Measurements from ENCODE around the gene DCAF8.
A peak's percentile ranks its signal among the peaks of the same experiment; 100 is the strongest.

The DCAF8 gene

DNA sequence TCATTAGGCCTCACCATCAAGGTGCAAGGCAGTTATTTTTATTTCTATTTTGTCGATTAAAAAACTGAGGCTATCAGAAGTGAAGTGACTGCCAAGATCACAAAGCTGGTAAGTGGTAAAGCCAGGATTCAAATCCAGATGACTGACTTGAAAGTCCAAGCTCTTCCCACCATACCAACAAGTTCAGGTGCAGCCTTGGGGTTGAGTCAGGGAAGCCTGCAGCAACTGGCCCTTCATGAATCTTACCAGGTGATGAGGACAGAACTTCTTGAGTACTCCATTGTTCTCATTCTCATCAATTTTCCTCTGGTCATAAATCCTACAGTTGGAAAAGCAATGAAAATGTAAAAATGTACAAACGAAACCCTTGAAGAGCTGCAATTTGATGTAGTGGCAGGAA, 37.0 kb downstream of the DCAF8 start:
- no peak for ATAC-seq

DNA sequence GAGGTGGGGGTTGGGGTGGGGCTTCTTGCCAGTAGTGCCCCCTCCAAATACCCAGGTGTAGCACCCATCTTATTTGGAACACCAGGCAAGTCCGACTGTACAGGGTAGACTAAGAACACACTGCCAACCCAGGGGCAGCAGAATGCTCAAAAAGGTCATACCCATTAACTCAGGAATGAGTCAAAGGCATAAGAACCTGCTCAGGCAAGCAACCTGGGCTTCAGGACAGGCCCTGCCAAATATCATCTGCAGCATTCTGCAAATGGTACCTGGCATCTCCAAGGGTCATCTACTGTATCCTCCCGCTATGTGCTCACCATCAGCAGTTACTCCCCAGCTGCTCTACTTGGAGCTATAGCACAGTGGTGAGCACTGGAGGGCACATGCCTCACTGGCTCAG, 37.7 kb downstream of the DCAF8 start:
- no peak for ATAC-seq

DNA sequence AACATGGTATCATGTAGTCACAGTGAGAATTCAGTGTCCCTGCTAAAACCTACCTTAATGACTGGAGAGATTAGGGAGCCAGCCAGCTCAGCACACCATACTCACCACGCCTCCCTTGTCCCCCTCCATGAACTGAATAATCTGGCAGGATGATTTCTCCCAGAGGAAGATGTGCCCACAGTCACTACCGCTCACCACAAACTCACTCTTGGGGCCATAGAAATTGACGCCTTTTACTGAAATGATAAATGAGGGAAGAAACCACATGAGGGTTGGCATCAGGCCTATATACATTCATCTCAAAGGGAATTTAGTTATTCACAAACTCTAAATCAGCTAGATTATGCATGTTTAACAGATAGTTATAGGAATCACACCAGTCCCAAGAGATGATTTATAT, 39.8 kb downstream of the DCAF8 start:
- no peak for ATAC-seq

DNA sequence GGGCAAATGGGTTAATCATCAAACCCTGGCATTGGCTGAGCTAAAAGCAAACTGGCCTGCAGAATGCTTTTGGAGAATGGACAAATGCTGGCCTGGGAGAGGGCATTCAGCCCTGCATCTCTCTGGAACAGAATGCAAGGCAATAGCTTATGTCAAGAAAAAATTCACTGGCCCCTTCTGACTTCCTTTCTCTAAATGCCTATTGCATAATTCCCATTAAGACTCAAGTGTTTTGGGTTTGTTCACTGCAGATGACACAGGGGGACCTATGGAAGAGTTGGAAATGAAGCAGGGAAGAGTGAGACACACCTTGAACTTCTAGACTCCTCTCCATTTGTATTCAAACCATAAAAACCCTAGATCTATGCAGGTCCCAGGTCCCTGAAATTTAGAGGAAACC, 41.3 kb downstream of the DCAF8 start:
- no peak for ATAC-seq

DNA sequence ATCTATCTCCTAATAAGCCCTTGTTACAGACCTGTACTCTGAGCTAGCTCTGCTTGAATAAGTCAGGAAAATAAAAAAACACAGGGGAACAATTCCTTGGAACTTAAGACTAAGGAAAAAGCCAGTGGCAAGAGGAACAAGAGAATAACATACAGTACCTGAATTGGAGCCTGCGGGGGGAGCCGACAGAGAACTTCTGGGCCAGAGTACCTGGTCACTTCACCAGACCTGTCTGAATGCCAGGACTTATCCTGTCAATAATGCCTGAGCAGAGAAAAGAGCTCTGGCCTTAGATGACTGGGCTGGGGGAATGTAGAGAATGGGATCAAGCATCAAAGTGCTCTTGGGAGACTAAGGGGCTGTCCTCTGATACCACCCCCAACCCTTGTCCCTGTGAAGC, 42.0 kb downstream of the DCAF8 start:
- no peak for ATAC-seq

DNA sequence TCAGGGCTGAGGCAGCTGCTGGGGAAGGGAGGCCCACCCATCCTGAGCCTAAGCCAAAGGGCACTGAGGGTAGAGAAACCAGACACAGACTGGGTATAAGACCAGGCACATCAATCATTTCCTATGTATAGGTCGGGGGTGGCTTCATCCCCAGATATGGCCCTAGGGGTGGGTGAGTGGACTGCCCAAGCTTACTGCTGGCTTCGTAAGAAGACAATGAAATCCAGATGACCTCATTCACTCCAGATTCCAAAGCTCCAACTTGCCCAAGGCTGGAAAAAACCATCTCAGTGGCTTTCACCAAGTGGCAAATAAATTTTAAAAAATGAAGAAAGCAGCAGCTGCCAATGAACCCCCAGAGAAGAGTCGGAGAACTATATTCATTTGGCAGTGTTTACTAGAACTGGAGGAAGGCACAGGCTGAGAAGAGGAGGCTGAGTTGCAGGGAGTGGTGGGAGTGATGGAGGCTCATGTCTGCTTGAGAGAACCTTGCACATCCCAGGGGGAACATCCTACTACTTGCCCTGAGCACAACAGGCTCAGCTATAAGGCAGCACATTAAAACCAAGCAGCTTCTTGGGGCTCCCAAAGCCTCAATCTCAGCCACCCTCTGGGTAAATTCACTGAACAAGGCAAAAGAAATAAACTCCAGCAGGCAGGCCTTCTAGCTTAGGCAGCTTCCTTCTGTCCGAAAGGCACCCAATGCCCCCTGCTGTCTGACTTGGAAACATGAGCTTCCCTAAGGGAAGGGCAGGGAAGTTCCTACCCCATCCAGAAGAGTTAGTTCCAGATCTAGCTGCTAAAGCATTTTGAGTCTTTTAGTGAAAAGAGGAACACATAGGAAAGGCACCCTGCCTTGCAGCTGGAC, 43.1 kb downstream of the DCAF8 start:
- ATAC-seq: no peak

DNA sequence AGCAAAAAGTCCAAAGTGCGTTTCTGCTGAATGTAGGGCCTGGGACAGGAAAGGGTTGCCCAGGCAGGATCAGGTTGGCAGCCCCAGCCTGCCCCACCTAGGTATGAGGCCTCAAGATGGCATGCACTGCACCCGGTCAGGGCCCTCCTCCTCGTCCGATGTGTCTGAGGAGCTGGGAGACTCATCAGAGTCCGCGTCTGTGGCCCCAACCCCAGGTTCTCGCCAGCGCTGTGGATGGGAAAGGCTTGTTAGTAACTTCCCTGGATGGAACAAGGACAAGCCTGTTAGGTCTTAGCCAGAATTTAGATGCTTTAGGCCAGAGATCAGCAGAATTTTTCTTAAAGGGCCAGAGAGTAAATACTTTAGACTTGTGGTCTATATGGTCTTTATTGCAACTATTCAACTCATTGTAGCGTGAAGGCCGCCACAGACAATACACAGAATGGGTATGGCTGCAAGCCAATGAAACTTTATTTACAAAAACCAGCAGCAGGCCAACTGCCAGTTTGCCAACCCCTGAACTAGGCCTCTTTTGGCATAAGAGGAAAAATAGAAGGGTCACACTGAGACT, 44.8 kb downstream of the DCAF8 start:
- no peak for ATAC-seq

DNA sequence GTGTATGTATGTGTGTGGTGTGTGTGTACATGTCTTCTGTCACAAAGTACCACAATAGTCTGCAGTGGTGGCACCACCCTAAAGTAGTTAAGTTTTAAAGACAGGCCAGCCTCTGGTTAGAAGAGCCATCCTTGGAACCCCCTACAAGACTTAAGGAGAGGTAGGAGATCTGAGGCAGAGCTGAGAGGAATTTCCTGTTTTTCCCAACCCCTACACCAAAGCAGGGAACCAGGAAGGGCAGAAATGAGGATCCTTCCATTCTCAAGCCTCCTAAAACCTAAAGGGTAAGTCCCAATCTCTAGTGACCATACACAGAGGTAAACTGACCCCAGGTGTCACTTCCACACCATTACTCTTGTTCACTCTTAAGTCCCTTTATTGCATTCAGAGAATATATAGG, 46.0 kb downstream of the DCAF8 start:
- no peak for ATAC-seq

DNA sequence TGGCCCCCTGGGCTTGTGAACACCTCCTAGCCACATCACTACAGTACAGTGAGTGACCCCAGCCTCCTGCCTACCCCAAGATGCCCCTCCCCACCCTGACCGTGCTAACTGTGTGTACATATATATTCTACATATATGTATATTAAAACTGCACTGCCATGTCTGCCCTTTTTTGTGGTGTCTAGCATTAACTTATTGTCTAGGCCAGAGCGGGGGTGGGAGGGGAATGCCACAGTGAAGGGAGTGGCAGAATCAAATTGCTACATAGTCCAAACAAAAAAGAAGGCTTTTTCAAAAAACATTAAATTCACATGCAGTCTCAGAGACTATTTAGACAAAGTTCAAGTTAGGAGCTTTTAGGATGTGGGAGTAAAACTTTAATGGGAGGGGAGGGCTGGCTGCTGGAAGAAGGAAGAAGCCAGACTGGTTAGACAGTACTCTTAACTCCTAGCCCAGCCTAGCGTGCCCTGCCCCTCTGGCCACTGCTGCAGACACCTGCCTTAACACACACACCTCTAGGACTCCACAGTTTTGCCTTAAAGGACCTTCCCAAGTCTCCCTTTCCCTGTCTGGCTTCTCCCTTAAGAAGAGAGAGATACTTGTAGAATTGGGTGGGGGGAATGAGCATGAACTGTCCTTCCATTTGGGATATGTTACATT, 47.7 kb downstream of the DCAF8 start:
- ATAC-seq: no peak

DNA sequence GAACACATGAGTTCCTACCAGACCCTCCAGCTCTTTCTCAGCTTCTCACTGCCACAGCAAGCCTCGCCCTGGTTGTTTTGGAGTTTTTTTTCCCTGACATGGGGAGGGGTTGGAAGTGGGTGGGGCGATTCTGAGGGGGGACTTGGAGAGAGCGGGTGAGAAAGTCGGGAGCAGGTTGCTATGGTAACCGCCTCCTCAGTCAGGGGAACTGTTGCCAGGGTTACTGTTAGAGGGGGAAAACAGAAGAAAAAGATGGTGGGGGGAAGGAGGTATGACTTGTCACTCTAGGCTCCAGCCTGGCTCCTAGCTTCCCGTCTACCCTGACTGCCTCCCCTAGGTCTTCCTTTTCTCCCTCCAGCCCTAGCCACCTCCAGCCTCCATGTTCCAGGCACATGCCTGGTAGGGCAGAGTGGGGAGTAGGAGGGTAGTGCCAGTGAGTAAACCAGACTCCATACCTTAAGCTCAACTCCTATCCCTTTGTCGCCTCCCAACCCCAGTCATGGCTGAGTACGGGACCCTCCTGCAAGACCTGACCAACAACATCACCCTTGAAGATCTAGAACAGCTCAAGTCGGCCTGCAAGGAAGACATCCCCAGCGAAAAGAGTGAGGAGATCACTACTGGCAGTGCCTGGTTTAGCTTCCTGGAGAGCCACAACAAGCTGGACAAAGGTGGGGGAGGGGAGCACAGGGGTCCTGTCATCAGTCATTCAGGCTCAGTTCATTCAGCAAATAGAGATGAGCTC, 51.1 kb downstream of the DCAF8 start:
- ATAC-seq: no peak

DNA sequence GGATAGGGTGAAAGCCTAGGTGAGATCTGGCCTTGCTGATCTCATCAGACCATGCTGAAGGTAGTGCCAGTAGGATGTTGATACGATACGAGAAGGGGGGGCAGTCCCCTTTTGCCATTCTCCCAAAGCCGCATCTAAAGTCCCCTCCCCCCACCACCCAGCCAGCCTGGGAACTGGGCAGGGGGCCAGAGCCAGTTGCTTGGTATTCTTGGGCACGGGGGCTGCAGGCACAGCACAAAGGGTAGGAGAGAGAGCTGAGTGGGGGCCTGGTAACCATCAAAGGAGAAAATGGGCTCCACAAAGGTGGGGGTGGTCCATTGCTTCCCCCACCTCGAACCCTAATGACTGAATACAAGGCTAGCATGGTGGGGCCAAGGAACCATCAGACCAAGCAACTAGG, 51.8 kb downstream of the DCAF8 start:
- ATAC-seq: no peak

DNA sequence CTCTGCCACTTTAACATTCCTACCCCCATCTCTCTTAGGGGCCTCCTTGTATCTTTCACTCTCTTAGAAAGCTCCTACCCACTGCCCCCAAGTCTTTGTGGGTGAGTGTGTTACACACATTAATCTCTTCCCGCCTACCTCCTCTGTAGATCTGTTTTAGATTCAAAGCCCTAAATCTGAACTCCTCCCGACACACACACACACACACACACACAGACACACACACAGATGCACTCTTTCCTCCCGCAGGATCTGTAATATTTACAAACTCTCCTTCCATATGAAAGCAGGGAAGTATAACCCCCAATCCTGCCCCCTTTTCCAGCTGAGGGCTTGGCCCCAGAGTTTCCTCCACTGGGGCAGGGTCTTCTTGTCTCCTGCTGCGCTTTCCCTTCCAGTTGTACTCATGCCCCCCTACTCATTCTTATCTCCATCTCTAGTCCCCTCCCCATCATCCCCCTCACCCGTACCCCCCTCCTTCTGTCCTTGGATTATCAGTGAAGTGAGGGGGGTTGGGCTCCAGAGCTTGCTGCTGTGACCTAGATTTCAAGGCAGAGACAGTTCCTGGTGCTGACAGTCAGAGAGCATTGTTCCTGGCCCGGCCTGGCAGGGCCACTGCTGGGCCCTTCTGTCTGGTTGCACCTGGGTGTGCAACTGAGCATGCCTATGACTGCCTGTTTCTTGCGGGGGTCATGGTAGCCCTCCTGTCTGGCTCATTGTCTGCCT, 52.9 kb downstream of the DCAF8 start:
- ATAC-seq: no peak

DNA sequence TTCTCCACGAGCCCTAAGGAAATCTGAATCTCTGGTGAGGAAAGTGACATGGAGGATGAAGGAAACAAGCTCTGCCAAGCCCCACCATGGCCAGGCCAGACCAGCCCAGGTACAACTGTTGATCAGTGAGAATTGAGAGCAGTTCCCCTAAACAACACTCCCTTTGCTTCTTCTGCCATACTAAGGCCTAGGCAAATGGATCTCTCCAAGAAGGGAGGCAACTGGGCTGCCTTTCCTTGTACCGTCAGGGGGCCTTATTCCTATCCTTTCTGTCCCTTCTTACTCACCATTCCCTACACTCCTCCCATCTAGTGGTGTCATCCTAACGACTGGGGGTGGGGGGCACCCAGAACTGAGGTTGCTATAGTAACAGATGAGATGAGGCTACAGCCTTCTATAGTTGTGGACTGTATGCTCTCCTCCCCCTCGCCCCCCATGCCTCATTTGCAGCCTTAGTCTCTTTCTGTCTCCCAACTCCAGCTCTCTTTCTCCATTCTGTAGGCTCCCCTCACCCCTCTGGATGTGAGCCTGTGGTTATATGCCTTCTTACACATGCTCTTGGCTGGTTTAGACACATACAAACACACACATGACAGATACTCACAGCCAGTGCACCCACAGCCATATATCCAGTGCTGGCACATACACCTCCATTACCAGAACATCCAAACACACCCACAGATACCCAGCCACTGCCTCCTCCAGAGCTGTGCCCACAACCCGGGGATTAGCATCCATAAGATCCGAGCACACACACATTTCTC, 53.6 kb downstream of the DCAF8 start:
- no peak for ATAC-seq

DNA sequence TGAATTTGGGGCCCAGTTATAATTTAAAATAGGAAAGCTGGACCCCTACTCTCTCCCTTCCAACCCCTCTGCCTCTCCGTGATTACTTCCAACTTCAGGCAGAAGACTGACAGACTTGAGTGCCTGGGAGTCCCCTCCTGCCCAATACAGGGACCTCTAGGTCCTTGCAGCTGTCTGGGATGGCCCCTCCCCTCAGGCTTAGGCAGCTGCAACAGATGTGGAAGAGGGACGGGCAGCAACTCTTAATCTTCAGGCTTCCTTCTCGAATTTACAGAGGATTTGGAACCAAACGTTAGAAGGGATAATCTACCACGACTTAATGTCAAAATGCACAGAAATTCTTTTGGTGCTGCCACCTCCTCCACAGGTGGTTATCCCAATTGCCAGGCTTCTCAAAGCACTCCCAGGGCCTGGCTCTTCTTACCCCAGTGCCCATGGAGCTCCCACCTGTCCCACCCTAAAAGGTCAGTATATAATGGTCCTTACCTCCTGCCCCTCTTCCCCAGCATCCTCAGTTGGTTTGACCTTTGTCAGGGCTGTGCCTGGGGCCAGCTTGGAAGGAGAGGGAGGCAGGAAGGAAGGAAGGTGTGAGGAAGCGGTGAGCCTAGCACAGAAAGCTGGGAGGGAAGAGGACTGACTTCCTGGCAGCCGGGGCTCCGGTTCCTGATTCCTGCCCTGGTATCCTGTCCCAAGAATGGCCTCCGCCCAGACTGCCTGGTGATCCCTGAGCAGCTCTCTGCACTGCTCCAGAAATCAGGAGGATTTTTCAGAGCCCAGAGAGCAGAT, 54.4 kb downstream of the DCAF8 start:
- ATAC-seq: no peak

DNA sequence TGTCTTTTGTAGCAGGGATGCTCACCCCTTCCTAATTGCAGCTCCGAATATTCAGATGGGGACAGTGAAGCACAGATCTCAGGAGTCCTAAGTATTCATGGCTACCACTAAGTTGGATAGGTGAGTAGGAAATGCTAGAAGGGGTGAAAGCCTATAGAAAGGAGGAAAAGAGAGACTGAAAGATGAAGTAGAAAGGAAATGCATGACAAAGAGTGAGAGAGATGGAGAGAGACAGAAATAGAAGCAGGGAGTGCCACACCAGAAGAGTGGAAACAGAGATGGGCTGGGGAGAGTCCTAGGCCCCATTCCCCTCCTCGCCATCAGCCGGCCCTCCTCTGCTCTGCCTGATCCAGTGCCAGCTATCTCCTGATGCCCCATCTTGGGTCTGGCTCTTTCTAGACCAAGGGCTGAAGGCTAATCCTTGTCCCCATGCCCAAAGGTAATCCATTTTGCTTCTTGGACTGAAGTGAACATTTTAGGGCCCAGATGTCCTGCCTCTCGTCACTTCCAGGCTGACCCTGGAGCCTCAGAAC, 55.2 kb downstream of the DCAF8 start:
- no peak for ATAC-seq

DNA sequence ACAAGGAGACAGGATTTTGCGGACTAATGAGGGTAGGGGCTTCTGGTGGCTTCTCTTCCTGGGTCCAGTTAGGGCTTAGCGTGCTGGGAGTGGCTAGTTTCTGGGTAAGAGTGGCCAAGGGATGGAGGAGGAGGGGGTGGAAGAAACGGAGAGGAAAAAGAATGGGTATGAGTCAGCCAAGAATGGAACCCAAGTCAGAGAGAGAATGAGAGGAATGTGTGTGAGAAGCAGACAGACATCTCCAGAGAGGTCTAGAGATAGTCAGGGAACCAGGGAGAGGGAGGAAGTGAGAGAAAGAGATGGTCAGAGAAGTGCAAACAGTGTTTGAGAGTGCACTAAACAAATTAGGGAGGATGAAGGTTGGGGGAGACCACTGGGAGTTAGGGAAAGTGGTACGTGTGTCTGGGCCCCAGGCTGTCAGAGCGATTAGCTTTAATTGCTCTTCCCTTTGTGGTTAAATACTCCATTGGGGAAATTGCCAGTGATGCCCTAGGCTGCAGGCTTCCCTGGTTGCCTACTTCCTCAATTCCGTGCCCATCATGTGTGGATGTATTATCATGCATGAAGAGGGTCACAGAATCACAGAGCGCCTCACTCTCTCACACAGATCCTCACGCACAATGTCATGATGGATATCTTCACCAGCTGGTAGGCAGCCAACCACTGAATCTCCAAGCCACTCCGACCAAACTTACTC, 55.8 kb downstream of the DCAF8 start:
- no peak for ATAC-seq

DNA sequence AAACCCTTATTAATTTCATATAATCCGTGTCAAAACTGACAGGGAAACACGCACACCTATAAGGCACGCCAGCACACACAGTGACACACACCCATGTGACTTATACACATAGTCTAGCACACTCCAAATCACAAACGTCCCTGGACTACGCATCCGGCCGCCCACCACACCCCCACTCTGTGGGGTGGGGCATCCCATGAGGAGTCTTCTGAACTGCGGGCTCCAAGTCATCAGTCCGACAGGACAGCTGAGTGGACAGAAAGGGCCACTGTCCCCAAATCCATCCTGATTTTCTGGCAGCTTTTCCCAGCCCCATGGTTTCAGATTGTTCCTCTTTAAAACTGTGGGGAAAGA, 56.3 kb downstream of the DCAF8 start:
- ATAC-seq: peak; percentile 86 to 88

DNA sequence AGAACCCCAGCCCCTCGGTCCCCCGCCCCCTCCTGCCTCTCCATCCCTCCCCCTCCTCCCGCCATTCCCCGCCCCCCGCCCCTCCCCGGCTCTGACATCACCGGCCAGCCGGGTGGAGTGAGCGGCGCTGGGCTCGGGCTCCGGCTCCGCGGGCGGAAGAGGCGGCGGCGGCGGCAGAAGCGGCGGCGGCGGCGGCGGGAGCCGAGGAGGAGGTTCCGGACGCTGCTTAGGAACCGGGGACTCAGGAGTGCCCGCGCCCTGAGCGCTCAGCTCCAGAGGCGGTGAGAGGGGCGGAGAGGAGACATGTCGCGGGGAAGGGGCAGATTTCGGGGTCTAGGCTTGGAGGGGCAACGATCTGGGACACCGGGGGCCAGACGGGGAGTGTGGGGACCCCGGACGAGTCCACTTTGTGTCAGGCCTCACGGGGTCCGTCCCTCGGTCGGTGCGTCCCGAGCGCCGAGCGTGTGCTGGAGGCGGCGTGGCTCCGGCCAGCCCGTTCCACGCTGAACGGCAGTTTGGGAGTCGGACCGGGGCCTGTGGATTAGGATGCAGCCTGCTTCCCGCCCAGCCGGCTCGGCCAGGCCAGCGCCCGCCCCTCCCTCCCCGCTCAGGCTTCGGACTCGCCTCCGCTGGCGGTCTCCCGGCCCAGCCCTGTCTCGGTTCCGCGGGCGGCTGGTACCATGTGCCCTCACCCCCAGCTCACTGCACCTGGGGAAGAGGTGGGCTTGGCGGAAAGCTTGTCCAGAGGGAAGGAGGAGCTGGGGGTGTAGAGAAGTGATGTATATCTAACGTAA, 56.9 kb downstream of the DCAF8 start, which contains the start of gene PEA15:
PEA15 (plus strand) TSS at position 143 of the 794 bp plus-strand sequence. CDS start 6,161 bp downstream, outside the sequence.
- peak; percentile 76 to 77 for ATAC-seq
